HG03066 (cell line): ENCODE measurements around the gene XRCC3.

ENCODE experiments used
- ATAC-seq: cut with Tn5 transposase; IDR thresholded peaks from one replicate; pipeline ENCODE4 v1.9.1; 2021; ENCODE audit warnings: low read depth; ENCODE audit not compliant: unreplicated experiment

XRCC3 gene

DNA sequence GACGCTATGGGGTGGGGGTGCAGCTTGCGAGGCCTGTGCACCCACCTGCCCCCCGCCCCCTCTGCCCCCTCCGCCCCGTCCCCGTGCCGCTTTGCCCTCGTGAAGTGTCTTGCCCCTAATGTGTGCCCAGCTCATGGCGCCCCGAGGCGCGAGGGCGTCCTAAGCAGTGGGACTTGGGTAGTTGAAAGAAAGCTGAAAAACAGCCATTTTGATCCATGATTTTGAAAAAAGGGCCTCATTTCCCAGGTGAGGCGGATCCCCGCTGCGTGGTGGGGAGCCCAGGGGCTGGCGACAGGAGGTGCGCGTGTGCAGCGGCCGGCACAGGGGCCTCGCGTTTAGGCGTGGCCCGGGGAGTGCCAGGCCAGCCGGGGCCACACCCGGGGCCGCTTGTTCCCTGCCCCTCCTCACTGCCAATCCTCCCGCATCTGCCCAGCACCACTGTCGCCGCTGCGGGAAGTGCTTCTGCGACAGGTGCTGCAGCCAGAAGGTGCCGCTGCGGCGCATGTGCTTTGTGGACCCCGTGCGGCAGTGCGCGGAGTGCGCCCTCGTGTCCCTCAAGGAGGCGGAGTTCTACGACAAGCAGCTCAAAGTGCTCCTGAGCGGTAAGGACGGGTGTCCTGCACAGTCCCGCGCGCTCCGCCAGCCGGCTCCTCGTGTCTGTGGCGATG lies 12.2 kb upstream of the XRCC3 start:
- no peak for ATAC-seq

DNA sequence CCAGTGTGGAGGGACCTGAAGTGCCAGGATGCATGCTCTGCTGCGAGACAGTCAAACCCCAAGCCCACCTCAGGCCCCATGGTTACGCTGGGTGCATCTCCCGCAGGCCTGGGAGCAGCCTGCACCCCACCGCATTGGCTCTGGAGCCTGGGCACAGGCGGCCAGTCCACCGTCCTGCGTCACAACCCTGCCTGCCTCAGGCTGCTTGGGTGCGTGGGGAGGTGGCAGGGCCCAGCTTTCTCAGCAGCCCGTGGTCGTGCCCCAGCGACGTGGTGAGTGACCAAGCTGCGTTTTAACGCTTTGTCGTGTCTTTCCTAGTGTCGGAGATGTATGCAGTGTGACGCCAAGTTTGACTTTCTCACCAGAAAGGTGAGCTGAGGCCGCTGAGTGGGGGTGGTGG lies 11.2 kb upstream of the XRCC3 start:
- no peak for ATAC-seq

DNA sequence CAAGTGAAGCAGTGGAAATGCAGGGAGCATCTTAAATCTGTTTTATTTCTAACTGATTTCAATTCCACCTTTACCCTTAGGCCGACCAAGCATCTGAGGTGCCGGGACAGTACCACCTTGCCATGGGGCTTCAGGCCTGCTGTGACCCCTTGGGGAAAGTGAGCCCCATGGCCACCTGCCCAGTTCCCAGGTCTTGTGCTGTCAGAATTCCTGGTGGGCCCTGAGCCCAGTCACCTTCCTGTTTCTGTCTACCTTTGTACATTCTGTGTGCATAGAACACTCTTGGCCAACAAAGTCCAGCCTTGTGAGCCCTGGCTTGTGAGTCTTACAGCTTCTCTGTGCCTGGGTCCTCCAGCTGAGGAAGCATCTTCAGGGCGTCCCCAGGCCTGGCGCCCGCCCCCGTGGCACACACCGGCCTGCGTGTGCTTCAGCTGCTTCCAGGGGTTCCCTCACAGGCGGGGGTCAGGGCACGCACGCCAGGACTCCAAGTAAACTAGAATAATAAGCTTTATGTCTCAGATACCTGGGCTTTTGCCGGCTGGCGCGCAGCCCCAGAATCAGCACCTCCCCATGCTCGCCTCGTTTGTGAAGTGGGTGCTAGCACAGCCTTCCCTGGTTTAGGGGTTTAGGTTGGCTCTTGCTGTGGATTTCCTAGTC lies 10.6 kb upstream of the XRCC3 start:
- ATAC-seq, result no peak

DNA sequence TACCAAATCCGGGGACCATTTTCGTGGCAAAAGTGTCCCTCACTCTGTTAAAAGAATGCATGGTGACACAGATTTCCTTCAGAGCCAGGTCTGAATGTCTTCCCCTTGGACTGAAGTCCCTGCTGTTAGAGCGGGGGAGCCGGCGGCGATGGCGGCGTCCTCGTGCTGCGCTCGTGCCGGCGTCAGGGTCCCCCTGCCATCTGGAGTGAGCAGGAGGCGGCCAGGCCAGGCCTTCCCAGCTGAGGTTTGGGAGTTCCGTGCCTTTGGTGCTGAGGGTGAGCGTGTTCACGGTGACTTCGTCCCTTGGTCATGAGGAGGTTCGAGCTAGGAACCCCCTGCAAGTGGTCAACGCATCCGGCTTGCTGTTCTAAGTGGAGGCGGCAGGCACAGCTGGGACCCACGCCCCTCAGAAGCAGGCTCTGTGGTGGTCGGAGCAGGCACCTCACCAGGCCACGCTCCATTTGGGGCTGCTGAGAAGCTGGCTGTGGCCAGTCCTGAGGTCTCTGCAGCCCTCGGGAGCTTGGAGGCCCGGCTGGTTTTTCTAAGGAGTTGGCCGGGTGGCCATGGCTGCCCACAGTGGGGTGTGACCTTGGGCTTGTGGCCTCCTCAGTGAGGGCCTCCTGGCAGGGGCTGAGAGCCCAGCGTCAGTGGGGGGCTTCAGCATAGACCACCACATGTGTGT lies 9.9 kb upstream of the XRCC3 start:
- ATAC-seq, result no peak

DNA sequence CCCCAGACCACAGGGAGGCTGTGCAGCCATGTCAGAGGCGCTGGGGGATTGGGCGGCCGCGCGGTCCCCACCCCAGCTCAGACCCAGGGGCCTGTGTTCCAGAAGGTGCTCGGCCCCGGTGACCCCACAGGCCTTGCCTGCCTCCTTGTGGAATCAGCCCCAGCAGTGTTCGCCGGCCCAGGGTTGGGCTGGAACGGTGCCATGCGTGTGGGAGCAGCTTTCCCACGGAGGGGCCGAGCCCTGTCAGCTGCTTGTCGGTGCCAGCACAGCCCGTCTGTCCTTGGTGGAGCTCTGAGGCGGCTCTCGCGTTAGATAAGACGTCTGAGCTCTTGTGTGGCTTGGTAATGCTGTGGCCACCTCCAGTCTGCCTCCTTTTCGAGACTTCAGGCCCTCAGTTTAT lies 8.9 kb upstream of the XRCC3 start:
- no peak for ATAC-seq

DNA sequence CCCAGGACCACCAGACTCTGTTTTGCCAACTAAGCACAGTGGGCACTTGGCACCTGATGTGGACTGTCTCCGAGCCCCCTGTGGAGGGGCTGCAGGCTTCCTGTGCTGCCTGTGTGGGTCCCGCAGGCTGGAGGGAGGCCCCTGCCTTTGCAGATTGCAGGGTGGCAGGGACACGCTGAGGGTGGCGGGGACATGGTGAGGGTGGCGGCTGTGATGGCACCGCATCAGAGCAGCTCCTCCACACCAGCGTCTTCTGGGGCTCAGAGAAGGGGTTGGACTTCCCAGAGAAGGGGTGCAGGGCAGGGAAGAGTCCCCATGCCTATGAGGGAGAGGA lies 8.5 kb upstream of the XRCC3 start:
- ATAC-seq, result no peak

DNA sequence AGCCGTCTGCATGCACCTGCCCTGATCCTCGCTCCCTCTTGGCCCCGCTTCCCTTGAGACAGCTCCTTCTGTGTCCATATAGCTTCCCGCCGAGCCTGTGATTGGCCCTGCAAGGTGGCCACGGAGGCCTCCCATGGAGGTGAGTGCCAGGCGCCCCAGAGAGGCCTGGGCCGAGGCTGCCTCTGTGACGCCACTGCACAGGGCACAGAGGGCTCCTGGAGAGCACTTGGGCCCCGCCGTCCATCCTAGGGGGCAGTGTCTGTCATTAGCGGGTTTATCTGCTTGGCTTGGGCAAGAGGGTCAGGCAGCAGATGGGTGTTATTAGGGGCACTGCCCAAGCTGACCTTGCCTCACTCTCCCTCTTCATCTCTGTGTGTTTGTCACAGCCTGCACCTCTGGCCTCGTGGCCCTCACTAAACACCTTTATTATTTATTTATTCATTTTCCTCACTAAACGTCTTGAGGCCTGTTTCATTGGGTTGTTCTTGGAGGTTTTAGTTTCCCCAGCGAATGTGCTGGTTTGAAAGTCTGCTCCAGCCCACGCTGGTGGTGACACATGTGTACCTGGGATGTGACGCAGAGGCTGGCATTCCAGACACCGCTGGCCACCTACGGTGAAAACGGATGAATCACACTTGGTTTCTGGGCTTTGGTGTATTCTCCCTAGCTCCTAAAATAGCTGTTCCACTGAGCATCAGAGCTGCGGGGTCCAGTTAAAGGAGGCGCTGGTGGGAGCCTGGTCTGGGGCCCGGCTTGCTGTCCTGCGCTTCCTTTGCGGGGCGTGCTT lies 6.3 kb upstream of the XRCC3 start:
- ATAC-seq, result no peak

DNA sequence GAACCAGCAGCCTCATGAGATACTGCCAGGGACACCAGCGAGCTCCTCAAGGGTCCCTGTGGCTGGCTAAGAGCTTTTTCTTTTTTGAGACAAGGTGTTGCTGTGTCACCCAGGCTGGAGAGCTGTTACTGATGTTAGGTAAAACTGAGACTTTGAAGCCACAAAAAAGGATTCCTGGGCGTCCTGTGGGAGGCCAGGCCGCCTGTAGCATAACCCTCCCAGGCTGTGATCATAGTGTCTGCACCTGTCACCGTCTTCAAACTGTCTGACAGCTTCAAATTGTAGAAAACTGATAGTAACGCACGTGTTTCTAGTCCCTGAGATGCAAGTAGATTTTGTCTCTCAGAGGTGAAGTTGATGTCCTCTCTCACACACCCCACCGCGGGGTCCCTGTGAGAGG lies 4.5 kb upstream of the XRCC3 start:
- ATAC-seq, result no peak

DNA sequence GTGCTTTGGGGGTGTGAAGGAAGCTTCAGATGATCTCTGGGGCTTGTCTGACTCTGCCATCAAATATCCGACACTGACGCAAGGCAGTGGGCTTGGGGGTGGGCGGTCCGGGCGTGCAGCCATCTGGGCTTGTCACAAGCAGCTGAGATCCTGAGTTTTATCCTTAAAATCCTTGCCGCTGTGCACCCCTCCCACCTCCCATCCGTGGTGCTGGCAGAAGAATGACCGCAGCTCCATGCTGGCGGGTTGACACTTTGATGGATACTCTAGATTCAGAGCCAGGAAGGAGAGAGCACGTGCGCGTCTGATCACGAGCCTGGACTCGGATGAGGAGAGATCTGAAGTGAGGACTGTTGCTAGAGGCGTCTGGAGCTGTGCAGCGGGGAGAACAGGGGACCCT lies 3.3 kb upstream of the XRCC3 start:
- no peak for ATAC-seq

DNA sequence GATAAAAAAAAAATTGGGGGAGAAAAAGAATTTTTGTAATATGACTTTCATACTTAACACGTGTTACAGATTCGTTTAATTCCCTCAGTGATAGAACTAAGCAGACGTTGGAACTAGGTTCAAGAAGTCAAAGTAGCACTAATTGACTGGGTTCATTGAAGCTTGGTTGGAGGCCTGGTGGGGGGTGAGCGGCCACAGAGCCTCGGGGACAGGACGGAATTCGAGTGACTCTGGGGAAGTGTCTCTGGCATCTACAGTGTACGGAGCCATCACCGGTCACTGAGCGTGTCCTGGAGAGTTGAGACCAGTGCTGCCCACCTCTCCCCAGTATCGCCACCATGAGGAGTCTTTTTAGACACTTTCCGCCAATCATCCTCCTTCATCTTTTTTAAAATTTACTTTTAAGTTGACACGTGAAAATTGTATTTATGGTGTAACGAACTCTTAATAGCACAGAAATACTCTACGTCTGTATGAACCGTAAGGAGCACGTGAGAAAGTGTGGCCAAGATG lies 1.7 kb upstream of the XRCC3 start:
- no peak for ATAC-seq

DNA sequence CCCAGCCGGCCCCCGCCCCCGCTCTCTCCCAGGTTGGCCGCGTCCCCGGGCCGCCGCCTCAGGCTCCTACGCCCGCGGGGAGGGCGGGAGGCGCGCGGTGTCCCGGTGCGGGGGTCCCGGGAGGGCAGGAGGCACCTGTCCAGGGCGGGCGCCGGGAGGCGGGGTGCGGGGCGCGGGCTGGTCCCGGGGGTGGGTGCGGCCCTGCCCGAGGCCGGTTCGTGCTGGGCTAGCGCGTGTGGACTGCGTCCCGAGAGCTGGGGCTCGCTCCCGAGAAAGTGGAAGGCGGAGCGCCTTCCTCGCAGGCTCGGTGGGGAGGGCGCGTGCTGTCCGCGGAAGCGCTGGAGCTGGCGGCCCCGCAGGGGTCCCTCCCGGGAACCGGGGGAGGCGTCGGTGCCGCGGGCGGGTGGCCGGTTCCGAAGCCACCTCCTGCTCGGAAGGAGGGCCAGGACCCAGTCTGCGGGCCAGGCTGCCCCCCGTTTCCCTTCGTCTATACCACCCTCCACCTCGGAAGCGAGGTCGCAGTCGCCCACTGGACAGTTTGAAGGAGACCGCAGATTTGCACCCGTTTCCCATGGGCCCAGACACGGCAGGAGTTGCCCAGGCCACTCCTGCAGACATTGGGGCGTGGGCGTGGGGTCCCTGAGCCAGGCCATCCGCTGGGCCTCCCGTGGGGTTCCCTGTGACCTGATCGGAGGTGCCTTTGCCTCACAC lies 995 bp upstream of the XRCC3 start:
- no peak for ATAC-seq

DNA sequence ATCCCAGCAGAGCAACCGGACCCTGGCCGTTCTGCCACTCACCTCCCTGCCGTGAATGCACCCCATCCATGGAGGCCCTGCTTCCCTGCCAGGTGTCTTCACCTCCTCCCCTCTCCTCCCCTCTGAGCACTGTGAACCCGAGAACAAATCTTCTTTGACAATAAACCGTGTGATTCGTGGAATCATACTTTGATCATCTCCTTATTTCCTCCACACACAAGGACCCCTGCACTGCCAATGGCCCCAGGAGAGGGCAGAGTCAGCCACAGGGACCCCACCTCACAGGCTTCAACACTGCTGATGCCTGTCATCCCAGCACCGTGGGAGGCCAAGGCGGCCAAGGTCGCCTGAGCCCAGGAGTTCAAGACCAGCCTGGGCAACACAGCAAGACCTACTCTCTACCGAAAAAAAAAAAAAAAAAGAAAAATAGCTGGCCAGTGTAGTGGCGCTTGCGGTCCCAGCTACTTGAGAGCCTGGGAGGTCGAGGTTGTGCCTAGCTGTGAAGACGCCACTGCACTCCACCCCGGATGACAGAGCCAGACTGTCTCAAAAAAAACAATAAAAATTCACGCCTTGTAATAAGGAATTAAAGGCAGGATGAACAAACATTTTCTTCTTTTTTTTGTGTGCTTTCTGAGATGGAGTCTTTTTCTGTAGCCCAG lies 1.1 kb downstream of the XRCC3 start:
- ATAC-seq, result no peak

DNA sequence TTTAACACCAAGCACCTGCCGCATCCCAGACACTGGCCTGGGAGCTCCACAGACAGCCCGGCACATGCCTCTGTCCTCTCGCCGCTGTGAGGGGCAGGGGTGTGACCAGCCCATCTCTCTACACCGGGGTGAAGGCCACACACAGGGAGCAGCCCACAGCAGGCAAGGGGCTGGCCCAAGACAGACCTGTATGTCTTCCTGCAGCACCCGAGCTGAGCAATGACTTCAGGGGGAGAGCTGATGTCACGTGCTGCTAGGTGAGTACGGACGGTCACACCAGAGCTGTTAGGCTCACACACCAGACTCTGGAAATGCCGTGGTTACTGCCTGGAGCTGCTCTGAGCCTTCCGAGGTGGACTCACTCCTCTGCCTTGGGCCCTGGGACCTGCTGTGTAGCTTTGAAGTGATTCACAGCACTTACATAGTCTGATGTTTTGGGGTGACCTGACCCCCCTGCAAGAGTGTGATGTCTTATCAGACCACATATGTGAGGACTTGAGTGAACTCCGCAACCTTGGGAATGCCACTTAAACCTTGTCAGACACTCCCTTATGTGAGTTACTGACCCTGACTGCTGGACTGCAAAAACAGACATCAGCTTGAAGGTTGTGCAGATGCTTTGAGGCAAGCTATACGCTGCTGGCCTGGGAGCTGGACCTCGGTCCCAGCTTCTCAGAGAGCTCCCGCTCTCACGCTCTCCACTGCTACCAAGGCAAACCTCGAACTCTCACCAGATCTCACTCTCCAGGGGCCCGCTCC lies 1.8 kb downstream of the XRCC3 start:
- ATAC-seq, result no peak

DNA sequence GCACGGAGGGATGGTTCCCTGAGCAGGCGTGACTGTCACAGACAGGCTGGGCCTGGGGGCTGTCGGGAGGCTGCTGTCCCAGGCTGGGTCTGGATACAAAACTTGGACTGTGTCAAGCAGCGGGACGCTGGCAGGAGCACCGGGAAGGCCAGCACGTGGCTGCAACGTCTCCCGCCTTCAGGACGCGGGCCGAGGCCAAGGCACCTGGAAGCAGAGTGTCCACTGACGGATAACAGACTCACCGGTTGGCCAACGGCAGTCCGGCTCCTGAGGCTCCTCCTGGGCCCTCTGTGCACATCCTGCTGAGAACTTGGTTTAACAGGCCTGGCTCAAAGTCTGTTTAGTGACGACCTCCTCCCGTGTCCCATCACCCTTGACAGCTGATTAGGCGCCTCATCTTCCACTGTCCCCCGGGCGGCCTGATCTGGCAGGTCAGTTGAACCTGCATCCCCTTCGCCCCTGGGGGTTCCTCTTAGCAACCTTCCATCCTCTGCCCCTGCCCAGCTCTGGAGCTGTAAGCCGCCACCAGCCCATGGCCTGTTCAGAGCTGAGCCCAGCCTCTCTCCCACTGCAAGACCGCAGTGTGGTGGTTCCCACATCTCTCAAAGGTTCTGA lies 2.5 kb downstream of the XRCC3 start:
- ATAC-seq, result no peak

DNA sequence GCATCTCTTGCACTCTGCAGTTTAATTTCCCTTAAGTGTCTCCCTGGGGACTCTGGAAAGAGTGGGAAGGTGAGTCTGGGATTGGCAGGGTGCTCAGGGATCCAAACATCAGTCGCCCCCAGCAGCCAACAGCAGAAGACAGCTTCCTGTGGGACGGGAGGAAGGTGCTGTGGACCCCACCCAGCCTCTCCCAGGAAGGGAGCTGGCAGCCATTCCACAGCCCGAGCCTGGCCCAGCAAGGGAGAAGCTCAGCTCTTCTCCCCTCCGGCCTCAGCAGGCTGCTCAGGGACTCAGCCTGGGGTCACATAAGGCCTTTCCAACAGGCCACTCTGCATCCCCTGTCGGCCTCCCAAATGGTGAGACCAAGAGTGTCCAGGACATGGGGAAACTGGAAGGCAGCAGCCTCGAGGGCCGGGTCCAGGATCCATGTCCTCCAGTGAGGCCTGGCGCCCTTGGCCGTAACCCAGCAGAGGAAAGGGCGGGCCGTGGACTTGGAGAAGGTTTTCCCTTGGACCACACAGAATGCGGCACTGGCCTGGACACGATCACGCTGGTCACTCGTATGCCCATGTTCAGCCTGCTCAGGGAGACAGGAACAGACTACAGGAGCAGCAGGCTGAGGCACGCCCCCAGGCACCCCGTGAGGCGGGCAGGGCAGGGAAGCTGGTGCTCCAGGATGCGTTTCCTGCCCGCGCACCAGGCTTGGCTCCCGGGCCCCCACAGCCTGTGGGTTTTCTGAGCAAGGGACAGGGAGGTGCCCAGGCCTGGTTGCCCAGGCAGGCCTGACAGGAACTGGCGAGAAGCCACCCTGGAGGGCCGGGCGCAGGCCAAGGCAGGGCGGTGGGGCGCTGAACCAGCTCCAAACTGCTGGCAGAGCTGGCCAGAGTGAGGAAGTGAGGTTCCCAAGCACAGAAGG lies 3.5 kb downstream of the XRCC3 start:
- no peak for ATAC-seq

DNA sequence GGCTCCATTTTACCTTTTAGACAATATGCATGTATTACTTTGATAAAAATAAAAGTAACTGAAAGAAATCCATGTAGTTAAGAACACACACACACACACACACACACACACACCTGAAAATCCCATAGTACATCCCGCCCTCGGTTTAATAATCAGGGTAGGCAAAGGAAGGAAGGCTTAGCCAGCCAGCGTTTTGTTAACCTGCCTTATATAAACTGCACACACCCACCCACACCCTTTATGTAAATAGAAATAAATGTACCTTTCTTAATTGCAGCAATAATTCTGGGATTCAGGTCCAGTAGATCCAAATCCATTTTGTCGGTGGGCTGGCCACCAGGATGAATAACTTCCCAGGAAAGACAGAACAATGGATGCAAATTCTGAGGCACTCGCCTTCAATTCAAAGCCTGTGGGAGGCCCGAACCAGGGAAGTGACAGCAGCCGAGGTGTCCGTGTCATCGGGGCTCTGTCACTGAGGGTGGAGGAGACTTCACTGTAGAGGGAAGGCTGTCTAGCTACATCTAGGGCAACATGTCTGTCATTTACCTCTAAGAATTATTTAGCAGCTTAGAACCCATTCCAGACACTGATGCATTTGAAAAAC lies 4.4 kb downstream of the XRCC3 start:
- no peak for ATAC-seq

DNA sequence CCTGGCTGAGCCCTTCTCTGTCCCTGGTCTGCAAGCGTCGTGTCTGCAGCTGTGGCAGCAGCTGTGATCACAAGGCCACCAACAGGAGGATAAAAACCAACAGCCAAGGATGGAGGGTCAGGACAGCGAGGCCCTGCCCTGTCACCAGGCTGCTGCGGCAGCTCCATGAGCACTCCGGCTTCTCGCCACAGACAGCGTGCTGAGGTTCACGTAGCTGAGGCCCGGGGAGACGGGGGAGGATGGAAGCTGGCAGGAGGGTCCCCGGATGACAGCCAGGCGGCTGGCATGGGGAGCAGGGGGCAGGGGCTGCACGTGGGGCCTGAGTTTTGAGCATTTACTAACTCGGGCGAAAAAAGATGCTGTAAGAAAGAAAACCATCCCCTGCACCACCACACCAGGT lies 5.4 kb downstream of the XRCC3 start:
- ATAC-seq, result no peak
